B cell (primary cell): Measurements from ENCODE around the gene SOX6. TPM values are rescaled to one million over a fixed set of nuclear protein-coding genes. Genes with fewer than 3 reads are reported as not detected.

ENCODE experiments used
- ATAC-seq: fragments of 200-7000 bp; cut with Tn5 transposase; one replicate; pipeline ENCODE4 v1.10.0; 2021; ENCODE audit warnings: low read depth, mild to moderate bottlenecking, moderate number of reproducible peaks, moderate library complexity
- CTCF ChIA-PET: fragments of 350-600 bp; sonication (Branson Sonifier 250); formaldehyde crosslinking; loops from one replicate; lab custom pipeline; 2021; ENCODE audit warnings: antibody characterized with exemption, inconsistent platforms; lab: Charles Lee
- POLR2A ChIA-PET: fragments of 350-600 bp; sonication (Branson Sonifier 250); formaldehyde crosslinking; loops from one replicate; lab custom pipeline; 2021; ENCODE audit warnings: antibody characterized with exemption; lab: Charles Lee
- DNase-seq: peaks from one replicate; pipeline ENCODE4 v3.0.0; 2013
- H2AFZ ChIP-seq: 2 replicates; pipeline ENCODE4 v1.6.1; 2012; ENCODE audit warnings: mild to moderate bottlenecking, low read depth, low read length; ENCODE audit not compliant: insufficient read depth, poor library complexity, severe bottlenecking
- H3K27ac ChIP-seq, 2 donors: 1 replicate in 1 of 2; 2 replicates in 1 of 2; pipeline ENCODE4 v1.5.1; 2012 to 2013; ENCODE audit warnings: low read length in 2 of 2, mild to moderate bottlenecking in 2 of 2, moderate library complexity in 1 of 2
- H3K27me3 ChIP-seq, 4 experiments: fragments of 200-600 bp in 1 of 4; sonication (generic) in 1 of 4; replicated peaks in 1 of 4; 1 replicate in 2 of 4; 2 replicates in 2 of 4; pipeline versions ENCODE4 v1.6.1 to v1.7.0; 2013 to 2016; ENCODE audit warnings: low read length in 3 of 4, mild to moderate bottlenecking in 2 of 4, mixed read lengths in 1 of 4, moderate library complexity in 1 of 4; ENCODE audit not compliant: insufficient read depth in 4 of 4, control insufficient read depth in 3 of 4; ENCODE audit errors: control extremely low read depth in 1 of 4
- H3K36me3 ChIP-seq, 2 experiments: replicated peaks in 1 of 2; 1 replicate in 1 of 2; 2 replicates in 1 of 2; pipeline versions ENCODE4 v1.6.1 to v1.7.1; 2013; ENCODE audit warnings: low read length in 1 of 2; ENCODE audit not compliant: insufficient read depth in 2 of 2, control insufficient read depth in 1 of 2; ENCODE audit errors: control extremely low read depth in 1 of 2, extremely low read depth in 1 of 2
- H3K4me1 ChIP-seq, 2 donors: fragments of 200-600 bp in 1 of 2; sonication (generic) in 1 of 2; 1 replicate in 1 of 2; 2 replicates in 1 of 2; pipeline versions ENCODE4 v1.5.1 to v1.6.1; 2013 to 2017; ENCODE audit warnings: low read length in 2 of 2; ENCODE audit not compliant: control insufficient read depth in 2 of 2, insufficient read depth in 2 of 2
- H3K4me2 ChIP-seq: replicated peaks from 2 replicates; pipeline ENCODE3; 2012; ENCODE audit warnings: mild to moderate bottlenecking, low read depth, low read length; ENCODE audit not compliant: poor library complexity, severe bottlenecking
- H3K4me3 ChIP-seq, 5 experiments: fragments of 200-600 bp in 1 of 5; sonication (generic) in 1 of 5; 1 replicate in 3 of 5; 2 replicates in 2 of 5; pipeline versions ENCODE4 v1.5.1 to v1.7.0; 2011 to 2016; ENCODE audit warnings: low read length in 4 of 5, mild to moderate bottlenecking in 4 of 5, low read depth in 2 of 5, control low read depth in 1 of 5, moderate library complexity in 1 of 5; ENCODE audit not compliant: insufficient read depth in 1 of 5; ENCODE audit errors: control extremely low read depth in 1 of 5, extremely low read depth in 1 of 5
- H3K79me2 ChIP-seq: fragments of 200-600 bp; sonication (generic); one replicate; pipeline ENCODE4 v1.6.0; 2016; ENCODE audit warnings: low read length; ENCODE audit not compliant: control insufficient read depth, insufficient read depth
- H3K9ac ChIP-seq: fragments of 200-600 bp; sonication (generic); 2 replicates; pipeline ENCODE4 v1.6.1; 2017; ENCODE audit warnings: mild to moderate bottlenecking, low read length, moderate library complexity
- H3K9me3 ChIP-seq, 3 donors: one replicate each; pipeline versions ENCODE4 v1.6.1 to v1.7.1; 2013; ENCODE audit warnings: low read length in 2 of 3; ENCODE audit not compliant: control insufficient read depth in 2 of 3, insufficient read depth in 1 of 3; ENCODE audit errors: control extremely low read depth in 1 of 3
- H4K20me1 ChIP-seq: 2 replicates; pipeline ENCODE4 v1.6.0; 2012; ENCODE audit warnings: mild to moderate bottlenecking, low read length; ENCODE audit not compliant: insufficient read depth, control insufficient read depth, poor library complexity, severe bottlenecking
- H3K27ac Mint-ChIP-seq: one replicate; pipeline ENCODE4 v1.8.0; 2021; ENCODE audit warnings: mixed read lengths
- H3K27me3 Mint-ChIP-seq: one replicate; pipeline ENCODE4 v1.8.0; 2021; ENCODE audit warnings: mixed read lengths
- H3K4me1 Mint-ChIP-seq: one replicate; pipeline ENCODE4 v1.8.0; 2021; ENCODE audit warnings: mixed read lengths
- H3K4me3 Mint-ChIP-seq: one replicate; pipeline ENCODE4 v1.8.0; 2021; ENCODE audit warnings: mixed read lengths
- H3K9me3 Mint-ChIP-seq: one replicate; pipeline ENCODE4 v1.8.0; 2022; ENCODE audit warnings: mixed read lengths; ENCODE audit not compliant: insufficient read depth
- EZH2 ChIP-seq: IDR thresholded peaks from 2 replicates; pipeline ENCODE4 v1.6.1; 2012; ENCODE audit warnings: borderline replicate concordance, low read depth, mild to moderate bottlenecking, moderate library complexity, low read length; ENCODE audit not compliant: insufficient read depth, poor library complexity, severe bottlenecking
- WGBS: methylation state at CpG from one replicate; pipeline ENCODE4 v1.1.5; 2013; ENCODE audit warnings: missing lambda C conversion rate; ENCODE audit not compliant: insufficient coverage; 5-methylcytosine and 5-hydroxymethylcytosine counted together
- intact Hi-C: fragments of 100-400 bp; cut with micrococcal nuclease; formaldehyde crosslinking; loops from one replicate; pipeline ENCODE4 v1.10.0; 2022
- polyA plus RNA-seq: library from polyadenylated mRNA; depleted of rRNA; stranded (reverse); fragments of >200 nt; gene quantifications from 2 replicates; pipeline ENCODE4 v1.2.3, GENCODE V29; 2012
- total RNA-seq, 2 donors: library from RNA; stranded (reverse); fragments of 120-200 nt in 1 of 2; gene quantifications; 1 replicate in 1 of 2; 2 replicates in 1 of 2; pipeline versions ENCODE4 v1.2.3 to v1.2.4, GENCODE V29; 2013 to 2022
- TF ChIP-seq, protein P1 (sequence below): fragments of 200-600 bp; IDR thresholded peaks from one replicate; pipeline ENCODE4 v1.8.0; 2022; ENCODE audit warnings: antibody characterized with exemption, mild to moderate bottlenecking

The SOX6 gene
- total and polyA plus RNA-seq, 2 donors (not counting 1 experiment from before 2014, with no cell fraction given), result not detected

DNA sequence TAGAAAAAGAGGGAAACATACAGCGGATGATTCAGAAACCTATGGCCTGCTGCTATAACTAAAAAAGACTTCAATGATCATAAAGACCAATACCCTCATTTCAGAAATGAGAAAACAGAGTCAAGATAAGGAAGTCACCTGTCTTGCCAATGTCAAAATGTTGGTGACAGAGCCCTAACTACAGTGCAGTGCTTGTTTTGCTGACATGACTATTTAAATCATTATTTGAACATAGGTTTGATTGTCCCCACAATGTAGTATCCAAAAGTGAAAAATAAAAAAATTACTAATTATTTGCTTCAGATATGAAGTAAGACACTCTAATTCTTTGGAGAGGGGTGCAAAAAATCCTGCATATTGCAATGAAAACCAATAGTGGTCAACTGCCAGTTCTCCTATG lies 115.7 kb downstream of the SOX6 start:
- no peaks in the 10 kb centered on the region for H4K20me1 ChIP-seq
- DNase-seq (no peak), ATAC-seq (no peak)
- Mint-ChIP-seq H3K4me3 (no peak overlapping the region), H3K4me1 (no peaks in the 10 kb centered on the region), H3K27me3 (no peaks in the 10 kb centered on the region), H3K27ac (no peak overlapping the region), H3K9me3 (no peaks in the 10 kb centered on the region)
- H3K4me1 ChIP-seq, result no peaks in the 10 kb centered on the region
- H3K27ac ChIP-seq, result no peak overlapping the region
- no peak overlapping the region for H3K4me3 ChIP-seq
- H3K79me2 ChIP-seq, result no peaks in the 10 kb centered on the region
- no peaks in the 10 kb centered on the region for H3K36me3 ChIP-seq
- no CpG with 5 or more reads among the region's 1 CpG for WGBS
- ChIA-PET POLR2A (no interaction called here), CTCF (no interaction called here)
- no peak overlapping the region for H3K9ac ChIP-seq
- intact Hi-C loops, result no loop called here
- no peak overlapping the region for H3K4me2 ChIP-seq
- no peaks in the 10 kb centered on the region for H3K27me3 ChIP-seq
- no peaks in the 10 kb centered on the region for H3K9me3 ChIP-seq
- no peak overlapping the region for H2AFZ ChIP-seq
- no peak for TF ChIP-seq EZH2
- TF ChIP-seq, protein P1, sequence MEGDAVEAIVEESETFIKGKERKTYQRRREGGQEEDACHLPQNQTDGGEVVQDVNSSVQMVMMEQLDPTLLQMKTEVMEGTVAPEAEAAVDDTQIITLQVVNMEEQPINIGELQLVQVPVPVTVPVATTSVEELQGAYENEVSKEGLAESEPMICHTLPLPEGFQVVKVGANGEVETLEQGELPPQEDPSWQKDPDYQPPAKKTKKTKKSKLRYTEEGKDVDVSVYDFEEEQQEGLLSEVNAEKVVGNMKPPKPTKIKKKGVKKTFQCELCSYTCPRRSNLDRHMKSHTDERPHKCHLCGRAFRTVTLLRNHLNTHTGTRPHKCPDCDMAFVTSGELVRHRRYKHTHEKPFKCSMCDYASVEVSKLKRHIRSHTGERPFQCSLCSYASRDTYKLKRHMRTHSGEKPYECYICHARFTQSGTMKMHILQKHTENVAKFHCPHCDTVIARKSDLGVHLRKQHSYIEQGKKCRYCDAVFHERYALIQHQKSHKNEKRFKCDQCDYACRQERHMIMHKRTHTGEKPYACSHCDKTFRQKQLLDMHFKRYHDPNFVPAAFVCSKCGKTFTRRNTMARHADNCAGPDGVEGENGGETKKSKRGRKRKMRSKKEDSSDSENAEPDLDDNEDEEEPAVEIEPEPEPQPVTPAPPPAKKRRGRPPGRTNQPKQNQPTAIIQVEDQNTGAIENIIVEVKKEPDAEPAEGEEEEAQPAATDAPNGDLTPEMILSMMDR, result no peak

DNA sequence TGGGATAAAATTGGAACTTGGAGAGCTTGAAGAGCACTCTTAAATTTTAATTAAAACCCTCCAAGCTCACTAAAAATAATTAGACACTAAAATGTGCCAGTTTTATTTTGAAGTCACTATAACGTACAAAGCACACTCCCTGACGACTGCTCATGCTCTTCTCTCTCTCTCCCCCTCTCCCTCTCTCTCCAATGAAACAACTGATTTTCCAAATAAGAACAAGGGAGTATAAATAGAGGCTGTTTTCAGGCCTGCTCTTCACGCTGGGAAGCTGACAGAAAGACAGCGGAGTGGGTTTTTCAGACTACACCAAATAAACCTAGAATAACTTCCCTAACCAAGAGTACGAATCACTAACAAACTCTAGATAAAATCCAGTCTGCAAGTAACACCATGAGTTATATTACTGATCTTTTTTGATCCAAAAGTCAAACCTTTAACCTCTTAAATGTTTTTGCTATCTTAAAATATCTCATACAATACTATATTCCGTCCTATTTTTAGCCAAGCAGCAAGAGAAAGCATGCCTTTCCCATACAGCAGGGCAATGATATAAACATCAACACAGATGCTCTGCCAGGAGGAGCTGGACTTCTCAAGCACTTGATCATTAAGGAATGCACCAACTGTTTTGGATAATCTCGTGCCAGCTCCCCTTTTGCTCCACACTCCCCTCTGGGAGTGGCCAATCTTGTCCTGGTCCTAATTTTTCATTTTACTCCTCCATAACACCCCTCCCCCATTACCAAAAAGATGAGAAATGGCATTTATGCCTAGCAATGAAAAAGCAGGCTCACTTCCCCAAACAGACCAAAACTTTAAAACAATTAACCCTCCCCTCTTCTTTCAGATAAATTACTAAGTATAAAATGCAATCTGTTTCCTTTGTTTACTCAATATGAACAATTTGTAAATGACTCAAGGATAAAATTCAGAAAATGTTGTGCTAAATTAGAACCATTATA lies 116.9 kb downstream of the SOX6 start:
- ATAC-seq (no peak), DNase-seq (no peak)
- 87% methylated on average over 3 of the region's 7 CpGs for WGBS
- Histone ChIP-seq H3K27ac (no peak overlapping the region), H2AFZ (no peak overlapping the region), H3K4me3 (no peak overlapping the region), H4K20me1 (no peaks in the 10 kb centered on the region), H3K27me3 (no peaks in the 10 kb centered on the region), H3K79me2 (no peaks in the 10 kb centered on the region), H3K9ac (no peak overlapping the region), H3K4me2 (no peak overlapping the region), H3K36me3 (no peaks in the 10 kb centered on the region), H3K4me1 (no peaks in the 10 kb centered on the region), H3K9me3 (no peaks in the 10 kb centered on the region)
- ChIA-PET CTCF (no interaction called here), POLR2A (no interaction called here)
- TF ChIP-seq, protein P1, result no peak
- no peak for TF ChIP-seq EZH2
- Mint-ChIP-seq H3K4me3 (no peak overlapping the region), H3K27me3 (no peaks in the 10 kb centered on the region), H3K4me1 (no peaks in the 10 kb centered on the region), H3K27ac (no peak overlapping the region), H3K9me3 (no peaks in the 10 kb centered on the region)
- intact Hi-C loops, result no loop called here
